IMR-90 (cell line): ENCODE measurements around the gene FAM120A. TPM values are rescaled to one million over a fixed set of nuclear protein-coding genes. Genes with fewer than 3 reads are reported as not detected.

ENCODE experiments used
- ATAC-seq: fragments of 200-7000 bp; cut with Tn5 transposase; 2 replicates; pipeline ENCODE4 v1.9.1; 2020; ENCODE audit warnings: low read depth, mild to moderate bottlenecking, moderate library complexity
- BruUV-seq: library from RNA; stranded (reverse); fragments of 400-500 nt; replicated peaks from 2 replicates; lab custom pipeline; 2021; lab: Mats Ljungman, UMichigan
- CTCF ChIA-PET: fragments of 300-600 bp; formaldehyde crosslinking; extraction: SDS; loops from one replicate; lab custom pipeline; 2021; ENCODE audit warnings: antibody characterized with exemption; lab: Yijun Ruan, JAX
- POLR2A ChIA-PET: fragments of 300-600 bp; sonication (Branson Sonifier 250); formaldehyde crosslinking; loops from one replicate; lab custom pipeline; 2022; ENCODE audit warnings: antibody characterized with exemption; ENCODE audit not compliant: unreplicated experiment; lab: Charles Lee
- DNase-seq: peaks from one replicate; pipeline ENCODE4 v3.0.0; 2013
- H2AFZ ChIP-seq: replicated peaks from 2 replicates; pipeline ENCODE3; 2013; ENCODE audit warnings: low read length, mild to moderate bottlenecking; ENCODE audit not compliant: poor library complexity
- H2AK5ac ChIP-seq: 2 replicates; pipeline ENCODE4 v1.6.1; 2013; ENCODE audit warnings: low read depth, low read length, inconsistent platforms
- H2AK9ac ChIP-seq: replicated peaks from 2 replicates; pipeline ENCODE3; 2013; ENCODE audit warnings: mild to moderate bottlenecking, low read depth, low read length, moderate library complexity; ENCODE audit not compliant: poor library complexity
- H2BK120ac ChIP-seq: 2 replicates; pipeline ENCODE4 v1.6.1; 2013; ENCODE audit warnings: low read depth, low read length, inconsistent platforms
- H2BK15ac ChIP-seq: 3 replicates; pipeline ENCODE4 v1.6.1; 2013; ENCODE audit warnings: low read depth, low read length, inconsistent platforms
- H2BK20ac ChIP-seq: 2 replicates; pipeline ENCODE4 v1.6.1; 2013; ENCODE audit warnings: low read depth, mild to moderate bottlenecking, inconsistent platforms, low read length, moderate library complexity
- H2BK5ac ChIP-seq: 2 replicates; pipeline ENCODE4 v1.6.1; 2013; ENCODE audit warnings: mild to moderate bottlenecking, low read depth, low read length, inconsistent platforms; ENCODE audit not compliant: poor library complexity, severe bottlenecking
- H3K14ac ChIP-seq: replicated peaks from 2 replicates; pipeline ENCODE4 v1.6.1; 2013; ENCODE audit warnings: low read depth, low read length, inconsistent platforms
- H3K18ac ChIP-seq: 2 replicates; pipeline ENCODE4 v1.6.1; 2013; ENCODE audit warnings: low read depth, low read length, control low read depth
- H3K23ac ChIP-seq: 2 replicates; pipeline ENCODE4 v1.6.1; 2013; ENCODE audit warnings: low read depth, low read length, inconsistent platforms
- H3K27ac ChIP-seq: 2 replicates; pipeline ENCODE4 v1.5.1; 2013; ENCODE audit warnings: mild to moderate bottlenecking, control low read depth, low read length; ENCODE audit not compliant: insufficient read depth
- H3K27me3 ChIP-seq: 2 replicates; pipeline ENCODE4 v1.6.1; 2013; ENCODE audit warnings: low read length; ENCODE audit not compliant: control insufficient read depth, insufficient read depth
- H3K36me3 ChIP-seq: 2 replicates; pipeline ENCODE4 v1.6.1; 2013; ENCODE audit warnings: low read length, mixed read lengths; ENCODE audit not compliant: control insufficient read depth, insufficient read depth
- H3K4ac ChIP-seq: 2 replicates; pipeline ENCODE4 v1.6.1; 2013; ENCODE audit warnings: low read depth, low read length, inconsistent platforms
- H3K4me1 ChIP-seq: 2 replicates; pipeline ENCODE4 v1.6.1; 2013; ENCODE audit warnings: low read length, mixed read lengths; ENCODE audit not compliant: control insufficient read depth, insufficient read depth
- H3K4me2 ChIP-seq: 2 replicates; pipeline ENCODE4 v1.6.1; 2013; ENCODE audit warnings: low read depth, mild to moderate bottlenecking, control low read depth, low read length, moderate library complexity
- H3K4me3 ChIP-seq: 2 replicates; pipeline ENCODE4 v1.5.1; 2013; ENCODE audit warnings: low read depth, mild to moderate bottlenecking, control low read depth, low read length, moderate library complexity; ENCODE audit not compliant: insufficient read depth
- H3K56ac ChIP-seq: 2 replicates; pipeline ENCODE4 v1.6.1; 2013; ENCODE audit warnings: low read length, inconsistent platforms; ENCODE audit not compliant: insufficient read depth; ENCODE audit errors: extremely low read depth
- H3K79me1 ChIP-seq, 2 experiments: 2 replicates each; pipeline ENCODE4 v1.6.1; 2013; ENCODE audit warnings: low read length in 2 of 2, inconsistent platforms in 1 of 2, low read depth in 1 of 2
- H3K9ac ChIP-seq: 2 replicates; pipeline ENCODE4 v1.6.1; 2013; ENCODE audit warnings: low read depth, low read length, control low read depth
- H3K9me1 ChIP-seq: 2 replicates; pipeline ENCODE4 v1.6.1; 2013; ENCODE audit warnings: low read length, inconsistent platforms; ENCODE audit not compliant: insufficient read depth
- H3K9me3 ChIP-seq: 2 replicates; pipeline ENCODE4 v1.6.1; 2013; ENCODE audit warnings: low read length; ENCODE audit not compliant: control insufficient read depth, insufficient read depth
- H4K20me1 ChIP-seq: 2 replicates; pipeline ENCODE4 v1.6.1; 2013; ENCODE audit warnings: low read length, inconsistent platforms; ENCODE audit not compliant: insufficient read depth
- H4K5ac ChIP-seq: 2 replicates; pipeline ENCODE4 v1.6.1; 2013; ENCODE audit warnings: mild to moderate bottlenecking, low read depth, low read length, control low read depth
- H4K8ac ChIP-seq, 2 experiments: 2 replicates each; pipeline ENCODE4 v1.6.1; 2013; ENCODE audit warnings: low read depth in 2 of 2, low read length in 2 of 2, control low read depth in 1 of 2, inconsistent platforms in 1 of 2
- H4K91ac ChIP-seq: 2 replicates; pipeline ENCODE4 v1.6.1; 2013; ENCODE audit warnings: low read depth, low read length, inconsistent platforms; ENCODE audit not compliant: insufficient read depth
- BHLHE40 ChIP-seq: fragments of 150-350 bp; IDR thresholded peaks from 2 replicates; pipeline ENCODE4 v1.6.1; 2016; ENCODE audit warnings: mild to moderate bottlenecking, low read depth, low read length
- CEBPB ChIP-seq: IDR thresholded peaks from 2 replicates; pipeline ENCODE4 v1.6.1; 2012; ENCODE audit warnings: low read depth, low read length, improper control_type of control experiment
- CHD1 ChIP-seq: IDR thresholded peaks from 2 replicates; pipeline ENCODE4 v1.6.1; 2012; ENCODE audit warnings: low read depth, low read length, improper control_type of control experiment
- CTCF ChIP-seq: conservative IDR thresholded peaks from 2 replicates; pipeline ENCODE4 v1.5.1; 2012; ENCODE audit warnings: mild to moderate bottlenecking, low read depth, low read length, improper control_type of control experiment
- ELK1 ChIP-seq: fragments of 150-350 bp; IDR thresholded peaks from 2 replicates; pipeline ENCODE4 v1.6.1; 2016; ENCODE audit warnings: low read depth, mild to moderate bottlenecking, low read length, moderate library complexity, borderline replicate concordance
- FOS ChIP-seq: fragments of 150-350 bp; IDR thresholded peaks from 2 replicates; pipeline ENCODE4 v1.6.1; 2016; ENCODE audit warnings: low read depth, low read length
- MAFK ChIP-seq: IDR thresholded peaks from 2 replicates; pipeline ENCODE4 v1.6.1; 2012; ENCODE audit warnings: low read depth, low read length, improper control_type of control experiment
- MAZ ChIP-seq: IDR thresholded peaks from 2 replicates; pipeline ENCODE4 v1.6.1; 2012; ENCODE audit warnings: low read depth, mild to moderate bottlenecking, low read length, improper control_type of control experiment, moderate library complexity, borderline replicate concordance
- MXI1 ChIP-seq: IDR thresholded peaks from 2 replicates; pipeline ENCODE4 v1.6.1; 2012; ENCODE audit warnings: low read depth, mild to moderate bottlenecking, low read length, moderate library complexity, borderline replicate concordance
- NFE2L2 ChIP-seq: fragments of 150-350 bp; IDR thresholded peaks from 2 replicates; pipeline ENCODE4 v1.6.1; 2016; ENCODE audit warnings: low read depth, mild to moderate bottlenecking, low read length
- POLR2A ChIP-seq: IDR thresholded peaks from 2 replicates; pipeline ENCODE4 v1.6.1; 2012; ENCODE audit warnings: mild to moderate bottlenecking, low read depth, low read length
- RAD21 ChIP-seq: IDR thresholded peaks from 2 replicates; pipeline ENCODE4 v1.6.1; 2012; ENCODE audit warnings: low read length, improper control_type of control experiment
- RCOR1 ChIP-seq: IDR thresholded peaks from 2 replicates; pipeline ENCODE4 v1.6.1; 2012; ENCODE audit warnings: mild to moderate bottlenecking, low read length, improper control_type of control experiment; ENCODE audit not compliant: insufficient replicate concordance
- RFX5 ChIP-seq: IDR thresholded peaks from 2 replicates; pipeline ENCODE4 v1.8.0; 2012; ENCODE audit warnings: low read depth, mild to moderate bottlenecking, low read length, moderate library complexity
- SMC3 ChIP-seq: fragments of 150-350 bp; IDR thresholded peaks from 2 replicates; pipeline ENCODE4 v1.6.1; 2016; ENCODE audit warnings: low read depth, mild to moderate bottlenecking, antibody characterized with exemption, low read length, moderate library complexity
- USF2 ChIP-seq: fragments of 150-350 bp; IDR thresholded peaks from 2 replicates; pipeline ENCODE4 v1.6.1; 2017; ENCODE audit warnings: mild to moderate bottlenecking, antibody characterized with exemption, low read length, low read depth
- WGBS, 2 experiments: methylation state at CpG; one replicate each; pipeline versions ENCODE4 v1.1.5 to v1.1.7; 2013; ENCODE audit warnings: missing lambda C conversion rate in 2 of 2; ENCODE audit not compliant: insufficient read length in 1 of 2; ENCODE audit errors: extremely low coverage in 2 of 2; 5-methylcytosine and 5-hydroxymethylcytosine counted together
- dilution Hi-C: fragments of 300-500 bp; cut with HindIII; formaldehyde crosslinking; loops from one replicate; pipeline ENCODE4 v1.14.3; 2018; ENCODE audit warnings: low sequenced_read_pairs; ENCODE audit not compliant: unreplicated experiment
- in situ Hi-C: fragments of 300-500 bp; cut with MboI; formaldehyde crosslinking; loops from 3 replicates; pipeline ENCODE4 v1.14.3; 2019; ENCODE audit warnings: low sequenced_read_pairs, inconsistent platforms, mixed read lengths
- intact Hi-C: fragments of 100-400 bp; cut with micrococcal nuclease; formaldehyde crosslinking; loops from 2 replicates; pipeline ENCODE4 v1.10.0; 2022
- polyA plus RNA-seq, 3 experiments: library from polyadenylated mRNA; depleted of rRNA; stranded (reverse); fragments of >200 nt; gene quantifications; 2 replicates each; pipeline ENCODE4 v1.2.3, GENCODE V29; 2012; ENCODE audit warnings: low replicate concordance in 1 of 3
- total RNA-seq: library from RNA; depleted of rRNA; stranded (reverse); fragments of >200 nt; gene quantifications from 2 replicates; pipeline ENCODE4 v1.2.3, GENCODE V29; 2012

FAM120A gene
- total and polyA plus RNA-seq, 2 of the 4 experiments (the other 2 are of a cell fraction): 61.6 to 75.1 TPM

- Histone ChIP-seq H2BK120ac (no peak overlapping the region), H3K27ac (no peak overlapping the region), H3K4me3 (no peak overlapping the region), H4K20me1 (peaks cover 22% of the 10 kb centered on the region), H3K9ac (no peak overlapping the region), H4K5ac (no peak overlapping the region), H2AK5ac (no peak overlapping the region), H3K23ac (no peak overlapping the region), H4K91ac (no peak overlapping the region), H3K9me3 (no peaks in the 10 kb centered on the region), H3K36me3 (peaks cover 11% of the 10 kb centered on the region), H2BK20ac (no peak overlapping the region), H3K18ac (no peak overlapping the region), H3K27me3 (no peaks in the 10 kb centered on the region), H3K14ac (no peak overlapping the region), H2AK9ac (no peak overlapping the region), H2BK5ac (no peak overlapping the region), H3K56ac (no peak overlapping the region), H3K79me1 (peaks cover 33 to 61% of the 10 kb centered on the region in 2 experiments), H3K9me1 (peaks cover 7% of the 10 kb centered on the region), H3K4me2 (no peak overlapping the region), H3K4me1 (peaks cover 2% of the 10 kb centered on the region; the same call in 1 of the 2 replicates), H2BK15ac (no peak overlapping the region), H3K4ac (no peak overlapping the region; the same call in 1 of the 2 replicates), H4K8ac (no peak overlapping the region), H2AFZ (no peak overlapping the region)
- no TSS peak for BruUV-seq
- in situ Hi-C loops: no loop called here
- ATAC-seq: no peak
- 97 to 100% methylated on average over 1 to 5 of the region's 7 CpGs for WGBS, 2 experiments
- no peak for DNase-seq
- intact Hi-C loops: no loop called here
- dilution Hi-C loops: no loop called here
- CTCF ChIA-PET: no interaction called here
- no peak for TF ChIP-seq ELK1
- no peak for TF ChIP-seq CTCF
- no peak for TF ChIP-seq RAD21
- TF ChIP-seq MXI1: no peak
- TF ChIP-seq BHLHE40: no peak
- TF ChIP-seq FOS: no peak
- no peak for TF ChIP-seq NFE2L2
- no peak for TF ChIP-seq CHD1
- no peak for TF ChIP-seq RCOR1
- TF ChIP-seq USF2: no peak
- TF ChIP-seq MAFK: no peak
- no peak for TF ChIP-seq POLR2A
- TF ChIP-seq SMC3: no peak
- no peak for TF ChIP-seq MAZ
- no peak for TF ChIP-seq RFX5
- no peak for TF ChIP-seq CEBPB
- POLR2A ChIA-PET: interaction anchor here (0.6 kb wide), 1 partner anchor 24 kb away, joined by 3 read pairs; no protein-coding TSS in a partner anchor
Observed at GRCh38 chr9:93480728-93481324, 29.3 kb downstream of the FAM120A start.
